ENCODE data around the gene LARGE2. TPM values are rescaled to one million over a fixed set of nuclear protein-coding genes. Genes with fewer than 3 reads are reported as not detected.

The LARGE2 gene
- total RNA-seq, 2 experiments from 2014 or later = 0.60 to 1.3 TPM

DNA sequence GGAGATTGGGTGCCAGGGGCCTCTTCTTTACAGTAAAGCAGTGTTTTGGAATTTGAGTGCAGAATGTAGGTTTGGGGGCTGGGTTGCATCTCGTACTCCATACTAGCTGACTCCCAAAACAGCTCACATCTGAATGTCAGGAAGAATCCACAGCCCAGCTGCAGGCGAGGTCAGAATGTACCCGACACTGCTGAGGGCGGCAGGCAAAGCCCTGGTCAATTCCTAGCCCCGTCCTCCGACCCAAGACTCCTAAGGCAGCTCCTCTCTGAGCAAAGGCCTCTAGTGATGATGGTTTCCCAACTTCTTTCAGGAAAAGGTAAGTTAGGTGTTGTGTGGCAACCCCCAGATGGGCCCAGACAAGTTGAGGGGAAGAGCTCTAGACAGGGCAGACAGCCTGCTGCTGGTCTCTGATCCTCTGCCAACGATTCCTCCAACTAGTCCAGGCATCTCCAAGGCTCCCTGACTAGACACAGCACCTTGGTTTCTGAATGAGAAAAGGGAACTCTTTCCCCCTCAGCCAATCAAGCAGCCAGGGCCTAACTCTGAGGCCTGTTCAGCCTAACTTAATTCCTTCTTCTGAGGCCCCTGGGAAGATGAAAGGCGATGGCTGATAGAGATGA, 8.6 kb downstream of the LARGE2 start:
- peak overlapping the region; percentile 95 for H3K27ac ChIP-seq (ENCODE audit: low read depth, low read length, poor library complexity, severe bottlenecking)
- H4K20me1 ChIP-seq (ENCODE audit: insufficient read depth, low read length) = no peaks in the 10 kb centered on the region
- TF ChIP-seq, protein P1, sequence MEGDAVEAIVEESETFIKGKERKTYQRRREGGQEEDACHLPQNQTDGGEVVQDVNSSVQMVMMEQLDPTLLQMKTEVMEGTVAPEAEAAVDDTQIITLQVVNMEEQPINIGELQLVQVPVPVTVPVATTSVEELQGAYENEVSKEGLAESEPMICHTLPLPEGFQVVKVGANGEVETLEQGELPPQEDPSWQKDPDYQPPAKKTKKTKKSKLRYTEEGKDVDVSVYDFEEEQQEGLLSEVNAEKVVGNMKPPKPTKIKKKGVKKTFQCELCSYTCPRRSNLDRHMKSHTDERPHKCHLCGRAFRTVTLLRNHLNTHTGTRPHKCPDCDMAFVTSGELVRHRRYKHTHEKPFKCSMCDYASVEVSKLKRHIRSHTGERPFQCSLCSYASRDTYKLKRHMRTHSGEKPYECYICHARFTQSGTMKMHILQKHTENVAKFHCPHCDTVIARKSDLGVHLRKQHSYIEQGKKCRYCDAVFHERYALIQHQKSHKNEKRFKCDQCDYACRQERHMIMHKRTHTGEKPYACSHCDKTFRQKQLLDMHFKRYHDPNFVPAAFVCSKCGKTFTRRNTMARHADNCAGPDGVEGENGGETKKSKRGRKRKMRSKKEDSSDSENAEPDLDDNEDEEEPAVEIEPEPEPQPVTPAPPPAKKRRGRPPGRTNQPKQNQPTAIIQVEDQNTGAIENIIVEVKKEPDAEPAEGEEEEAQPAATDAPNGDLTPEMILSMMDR (conservative IDR thresholded peaks at IDR 0.05; ENCODE audit: low read length) = no peak
- no peak for TF ChIP-seq EZH2phosphoT487 (IDR thresholded peaks at IDR 0.05; ENCODE audit: borderline replicate concordance, low read depth, low read length)
- ChIA-PET CTCF (ENCODE audit: unreplicated experiment) (interaction anchor here (0.6 to 1.7 kb wide), 2 partner anchors 13 to 83 kb away, joined by 7 to 10 read pairs; no protein-coding TSS in a partner anchor), POLR2A (interaction anchor here (0.5 to 3.1 kb wide), 7 partner anchors 8 to 1374 kb away, joined by 3 to 33 read pairs (median 4); partner anchors contain the start of gene PEX16)
- H3K36me3 ChIP-seq (ENCODE audit: insufficient read depth, low read length) = peaks cover 26% of the 10 kb centered on the region
- peaks cover 19% of the 10 kb centered on the region for H3K79me2 ChIP-seq (ENCODE audit: insufficient read depth, low read depth, low read length)
- DNase-seq (ENCODE audit: low spot score) = no peak
- no TSS peak for BruUV-seq (replicated peaks)
- no peaks in the 10 kb centered on the region for H3K9me3 ChIP-seq (ENCODE audit: low read length)
- H2AFZ ChIP-seq (ENCODE audit: low read length) = no peak overlapping the region
- peaks cover 72% of the 10 kb centered on the region for H3K4me1 ChIP-seq (ENCODE audit: insufficient read depth, low read length, poor library complexity, severe bottlenecking)
- H3K4me2 ChIP-seq (ENCODE audit: low read length) = peak overlapping the region; percentile 86
- intact Hi-C loops (cut with micrococcal nuclease; ENCODE audit: unreplicated experiment) = loop anchor here (1.0 to 2.0 kb wide), 3 partner anchors 13 to 190 kb away; partner anchors contain the start of gene PHF21A
- H3K9me2 ChIP-seq (ENCODE audit: insufficient read depth, low read length) = no peaks in the 10 kb centered on the region
- H3K4me3 ChIP-seq (ENCODE audit: low read depth, low read length, poor library complexity, severe bottlenecking) = peak overlapping the region; percentile 72

DNA sequence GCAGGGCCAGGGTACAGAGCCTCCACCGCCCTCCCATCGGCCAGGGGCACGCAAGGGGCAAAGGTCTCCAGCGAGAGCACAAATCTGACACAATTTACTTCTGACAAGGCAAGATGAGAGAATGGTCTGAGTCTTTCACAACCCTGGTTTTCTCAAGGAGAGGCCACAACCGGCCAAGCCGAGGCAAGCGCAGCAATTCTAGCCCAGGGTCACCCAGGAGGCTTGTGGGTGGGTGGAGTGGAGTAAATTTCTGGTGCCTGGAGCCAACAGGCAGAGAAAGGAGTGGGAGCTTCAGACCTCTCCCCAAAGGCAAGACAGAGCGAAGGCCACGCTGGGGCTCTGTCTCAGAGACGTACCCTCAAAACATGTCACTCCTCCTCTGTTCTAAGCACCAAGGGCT, 9.3 kb downstream of the LARGE2 start:
- Histone ChIP-seq H3K9me2 (ENCODE audit: insufficient read depth, low read length) (no peaks in the 10 kb centered on the region), H3K4me2 (ENCODE audit: low read length) (peak overlapping the region; percentile 86), H4K20me1 (ENCODE audit: insufficient read depth, low read length) (no peaks in the 10 kb centered on the region), H3K4me1 (ENCODE audit: insufficient read depth, low read length, poor library complexity, severe bottlenecking) (peaks cover 78% of the 10 kb centered on the region), H2AFZ (ENCODE audit: low read length) (no peak overlapping the region), H3K27ac (ENCODE audit: low read depth, low read length, poor library complexity, severe bottlenecking) (peak overlapping the region; percentile 95), H3K36me3 (ENCODE audit: insufficient read depth, low read length) (peaks cover 26% of the 10 kb centered on the region), H3K9me3 (ENCODE audit: low read length) (no peaks in the 10 kb centered on the region), H3K4me3 (ENCODE audit: low read depth, low read length, poor library complexity, severe bottlenecking) (peak overlapping the region; percentile 72), H3K79me2 (ENCODE audit: insufficient read depth, low read depth, low read length) (peaks cover 19% of the 10 kb centered on the region)
- intact Hi-C loops (cut with micrococcal nuclease; ENCODE audit: unreplicated experiment) = loop anchor here (2.0 kb wide), 3 partner anchors 75 to 189 kb away; partner anchors contain the start of gene PHF21A
- DNase-seq (ENCODE audit: low spot score) = no peak
- no peak for TF ChIP-seq EZH2phosphoT487 (IDR thresholded peaks at IDR 0.05; ENCODE audit: borderline replicate concordance, low read depth, low read length)
- TF ChIP-seq, protein P1 (conservative IDR thresholded peaks at IDR 0.05; ENCODE audit: low read length) = no peak
- ChIA-PET CTCF (ENCODE audit: unreplicated experiment) (no interaction called here), POLR2A (interaction anchor here (3.1 kb wide), 1 partner anchor 12 kb away, joined by 33 read pairs; the partner anchor contains the start of gene PEX16)
- no TSS peak for BruUV-seq (replicated peaks)

DNA sequence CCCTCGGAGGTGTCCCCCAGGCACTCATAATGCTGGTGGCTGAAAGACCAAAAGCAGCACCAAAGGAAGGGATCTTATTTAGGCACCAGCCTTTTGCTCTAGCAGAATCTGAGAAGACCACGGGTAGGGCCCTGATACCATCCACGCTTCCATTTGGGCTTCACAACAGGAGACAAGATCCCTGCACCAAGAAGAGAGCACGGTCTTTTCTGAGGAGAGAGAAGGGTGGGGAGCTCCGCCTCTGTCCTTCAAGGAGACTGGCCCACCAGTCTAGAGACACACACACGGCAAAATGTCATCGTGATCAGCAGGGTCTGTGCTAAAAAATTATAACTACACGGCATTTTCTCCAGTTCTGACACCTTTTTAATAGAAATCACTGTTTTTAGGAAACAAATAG, 9.8 kb downstream of the LARGE2 start:
- H3K4me3 ChIP-seq (ENCODE audit: low read depth, low read length, poor library complexity, severe bottlenecking) = peak overlapping the region; percentile 72
- H3K36me3 ChIP-seq (ENCODE audit: insufficient read depth, low read length) = peaks cover 26% of the 10 kb centered on the region
- no peak for TF ChIP-seq EZH2phosphoT487 (IDR thresholded peaks at IDR 0.05; ENCODE audit: borderline replicate concordance, low read depth, low read length)
- TF ChIP-seq, protein P1 (conservative IDR thresholded peaks at IDR 0.05; ENCODE audit: low read length) = no peak
- ChIA-PET CTCF (ENCODE audit: unreplicated experiment) (no interaction called here), POLR2A (interaction anchor here (0.6 to 3.1 kb wide), 7 partner anchors 13 to 850 kb away, joined by 3 to 33 read pairs (median 5); partner anchors contain the start of gene PEX16)
- H3K4me1 ChIP-seq (ENCODE audit: insufficient read depth, low read length, poor library complexity, severe bottlenecking) = peaks cover 79% of the 10 kb centered on the region
- H4K20me1 ChIP-seq (ENCODE audit: insufficient read depth, low read length) = no peaks in the 10 kb centered on the region
- no peak for DNase-seq (ENCODE audit: low spot score)
- no peaks in the 10 kb centered on the region for H3K9me3 ChIP-seq (ENCODE audit: low read length)
- BruUV-seq (replicated peaks) = no TSS peak
- peak overlapping the region; percentile 95 for H3K27ac ChIP-seq (ENCODE audit: low read depth, low read length, poor library complexity, severe bottlenecking)
- H3K79me2 ChIP-seq (ENCODE audit: insufficient read depth, low read depth, low read length) = peaks cover 19% of the 10 kb centered on the region
- no peaks in the 10 kb centered on the region for H3K9me2 ChIP-seq (ENCODE audit: insufficient read depth, low read length)
- peak overlapping the region; percentile 86 for H3K4me2 ChIP-seq (ENCODE audit: low read length)
- intact Hi-C loops (cut with micrococcal nuclease; ENCODE audit: unreplicated experiment) = loop anchor here (2.0 kb wide), 1 partner anchor 89 kb away; no protein-coding TSS in a partner anchor
- no peak overlapping the region for H2AFZ ChIP-seq (ENCODE audit: low read length)

Data from OCI-LY7 (cell line).